HG03457 (cell line): ENCODE measurements around the gene FAM111A.

Experiments used
- ATAC-seq: cut with Tn5 transposase; IDR thresholded peaks from one replicate; pipeline ENCODE4 v1.9.1; 2021; ENCODE audit warnings: moderate number of reproducible peaks; ENCODE audit not compliant: unreplicated experiment

FAM111A gene

GRCh38 chr11:59199546-59200422 lies 57.1 kb downstream of the FAM111A start:
- peak; percentile 45 for ATAC-seq

- no peak for ATAC-seq
Measured at GRCh38 chr11:59200423-59200746, 57.7 kb downstream of the FAM111A start.

- ATAC-seq = no peak
Measured at GRCh38 chr11:59201353-59201752, 58.7 kb downstream of the FAM111A start.
